Fibroblast of pulmonary artery (primary cell): ENCODE results near the gene TMEM61.
"Not testable (repeated sequence)": the region's sequence is repeated elsewhere in the genome, so short reads cannot be mapped to it uniquely, and the experiment has no call there.

Source experiments
- DNase-seq: peaks from one replicate; pipeline ENCODE4 v3.0.0-alpha.2; 2010; ENCODE audit warnings: low read depth
- H3K4me3 ChIP-seq: replicated peaks from 2 replicates; pipeline ENCODE4 v1.5.1; 2011; ENCODE audit warnings: low read depth, mild to moderate bottlenecking, control low read depth, low read length, moderate library complexity
- TF ChIP-seq, protein P1 (sequence below): IDR thresholded peaks from 2 replicates; pipeline ENCODE4 v1.5.1; 2011; ENCODE audit warnings: mild to moderate bottlenecking, control low read depth, low read length, inconsistent platforms; ENCODE audit errors: missing control alignments

Gene TMEM61

DNA sequence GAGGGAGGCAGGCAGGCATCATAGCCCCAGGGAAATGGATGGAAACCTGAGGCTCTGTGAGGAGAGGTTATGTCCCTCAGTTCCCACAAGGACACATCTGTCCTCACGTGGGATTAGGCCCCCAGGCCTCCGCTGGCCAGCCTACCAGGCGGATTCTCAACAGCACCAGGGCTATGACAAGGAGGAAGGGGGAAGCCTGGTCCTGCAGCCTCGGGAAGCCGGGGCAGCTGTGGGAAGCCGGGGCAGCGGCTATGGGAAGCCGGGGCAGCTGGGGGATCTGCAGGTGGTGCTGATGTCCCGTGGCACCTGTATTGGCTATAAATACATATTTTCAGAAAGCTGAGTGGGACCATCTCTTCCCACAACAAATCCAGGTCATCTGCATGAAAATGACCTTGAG, 38.0 kb downstream of the TMEM61 start:
- TF ChIP-seq, protein P1, sequence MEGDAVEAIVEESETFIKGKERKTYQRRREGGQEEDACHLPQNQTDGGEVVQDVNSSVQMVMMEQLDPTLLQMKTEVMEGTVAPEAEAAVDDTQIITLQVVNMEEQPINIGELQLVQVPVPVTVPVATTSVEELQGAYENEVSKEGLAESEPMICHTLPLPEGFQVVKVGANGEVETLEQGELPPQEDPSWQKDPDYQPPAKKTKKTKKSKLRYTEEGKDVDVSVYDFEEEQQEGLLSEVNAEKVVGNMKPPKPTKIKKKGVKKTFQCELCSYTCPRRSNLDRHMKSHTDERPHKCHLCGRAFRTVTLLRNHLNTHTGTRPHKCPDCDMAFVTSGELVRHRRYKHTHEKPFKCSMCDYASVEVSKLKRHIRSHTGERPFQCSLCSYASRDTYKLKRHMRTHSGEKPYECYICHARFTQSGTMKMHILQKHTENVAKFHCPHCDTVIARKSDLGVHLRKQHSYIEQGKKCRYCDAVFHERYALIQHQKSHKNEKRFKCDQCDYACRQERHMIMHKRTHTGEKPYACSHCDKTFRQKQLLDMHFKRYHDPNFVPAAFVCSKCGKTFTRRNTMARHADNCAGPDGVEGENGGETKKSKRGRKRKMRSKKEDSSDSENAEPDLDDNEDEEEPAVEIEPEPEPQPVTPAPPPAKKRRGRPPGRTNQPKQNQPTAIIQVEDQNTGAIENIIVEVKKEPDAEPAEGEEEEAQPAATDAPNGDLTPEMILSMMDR = no peak
- DNase-seq = no peak
- no peak overlapping the region for H3K4me3 ChIP-seq

DNA sequence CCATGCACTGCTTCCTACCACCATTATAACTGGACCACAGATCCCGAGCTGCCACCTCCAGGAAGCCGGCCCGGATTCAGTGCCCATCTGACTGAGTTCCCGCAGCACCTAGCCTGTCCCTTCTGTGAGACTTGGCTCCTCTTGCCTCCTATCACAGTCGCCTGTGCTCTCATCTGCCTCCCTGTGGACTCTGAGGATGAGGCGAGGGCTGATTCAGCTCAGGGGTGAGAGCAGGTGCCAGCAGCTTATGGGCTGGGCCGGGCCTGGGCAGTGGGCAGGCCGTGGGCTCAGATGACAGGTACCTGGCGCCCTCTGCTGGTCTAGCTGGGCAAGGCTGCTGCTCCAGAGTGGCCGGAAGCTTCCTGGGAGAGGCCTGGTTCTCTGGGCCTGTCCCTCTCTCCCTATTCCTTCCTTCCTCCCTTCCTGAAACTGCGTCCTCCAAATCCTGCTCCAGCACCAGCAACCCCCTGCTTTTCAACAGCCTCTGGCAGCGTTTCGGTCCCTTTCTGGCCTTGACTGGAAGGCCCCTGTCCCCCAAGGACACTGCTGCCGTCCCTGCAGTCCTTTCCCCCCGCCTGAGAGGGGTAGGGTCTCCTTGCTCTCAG, 41.6 kb downstream of the TMEM61 start:
- DNase-seq = peak; percentile 86
- no peak overlapping the region for H3K4me3 ChIP-seq
- TF ChIP-seq, protein P1 = peak; percentile 91

DNA sequence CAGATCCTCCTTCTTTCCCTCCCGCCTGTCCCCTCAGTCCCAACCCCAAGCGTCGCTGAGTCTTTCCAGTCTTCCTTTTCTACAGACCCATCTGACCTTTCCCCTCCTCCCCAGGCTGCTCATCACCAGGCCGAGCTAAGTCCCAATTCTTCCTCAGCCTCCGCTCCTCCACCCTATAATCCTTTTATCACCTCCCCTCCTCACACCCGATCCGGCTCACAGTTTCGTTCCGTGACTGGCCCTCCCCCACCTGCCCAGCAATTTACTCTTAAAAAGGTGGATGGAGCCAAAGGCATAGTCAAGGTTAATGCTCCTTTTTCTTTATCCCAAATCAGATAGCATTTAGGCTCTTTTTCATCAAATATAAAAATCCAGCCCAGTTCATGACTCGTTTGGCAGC, 43.7 kb downstream of the TMEM61 start:
- not testable (repeated sequence) for H3K4me3 ChIP-seq, DNase-seq

DNA sequence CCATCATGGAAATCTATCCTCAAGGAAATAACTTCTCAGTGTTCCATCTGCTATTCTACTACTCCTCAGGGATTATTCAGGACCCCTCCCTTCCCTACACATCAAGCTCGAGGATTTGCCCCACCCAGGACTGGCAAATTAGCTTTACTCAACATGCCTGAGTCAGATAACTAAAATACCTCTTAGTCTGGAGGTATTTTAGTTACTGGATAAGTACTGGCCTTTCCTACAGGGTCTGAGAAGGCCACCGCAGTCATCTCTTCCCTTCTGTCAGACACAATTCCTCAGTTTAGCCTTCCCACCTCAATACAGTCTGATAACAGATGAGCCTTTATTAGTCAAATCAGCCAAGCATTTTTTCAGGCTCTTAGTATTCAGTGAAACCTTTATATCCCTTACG, 46.3 kb downstream of the TMEM61 start:
- not testable (repeated sequence) for DNase-seq, H3K4me3 ChIP-seq

DNA sequence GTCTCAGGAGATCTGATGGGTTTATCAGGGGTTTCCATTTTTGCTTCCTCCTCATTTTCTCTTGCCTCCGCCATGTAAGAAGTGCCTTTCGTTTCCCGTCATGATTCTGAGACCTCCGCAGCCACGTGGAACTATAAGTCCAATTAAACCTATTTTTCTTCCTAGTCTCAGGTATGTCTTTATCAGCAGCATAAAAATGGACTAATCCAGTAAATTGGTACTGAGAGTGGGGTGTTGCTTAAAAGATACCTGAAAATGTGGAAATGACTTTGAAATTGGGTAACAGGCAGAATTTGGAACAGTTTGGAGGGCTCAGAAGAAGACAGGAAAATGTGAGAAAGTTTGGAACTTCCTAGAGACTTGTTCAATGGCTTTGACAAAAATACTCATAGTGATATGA, 50.7 kb downstream of the TMEM61 start:
- H3K4me3 ChIP-seq, DNase-seq: not testable (repeated sequence)

DNA sequence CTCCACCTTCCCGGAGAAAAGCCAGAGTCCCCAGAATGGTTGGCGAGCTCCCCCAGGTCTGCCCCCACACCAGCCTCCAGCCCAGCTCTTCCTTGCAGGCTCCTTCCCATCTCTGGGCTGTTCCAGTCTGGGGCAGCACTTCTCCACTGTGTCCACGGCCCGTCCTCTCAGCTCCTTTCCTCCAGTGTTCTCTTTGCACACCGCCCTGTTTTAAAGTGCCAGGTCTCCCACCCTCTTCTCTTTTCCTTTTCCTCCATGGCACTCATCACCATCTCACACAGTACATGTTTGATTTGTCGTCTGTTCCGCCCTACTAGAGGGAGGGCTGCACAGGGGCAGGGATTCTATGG, 52.8 kb downstream of the TMEM61 start:
- no peak overlapping the region for H3K4me3 ChIP-seq
- TF ChIP-seq, protein P1 = no peak
- no peak for DNase-seq

DNA sequence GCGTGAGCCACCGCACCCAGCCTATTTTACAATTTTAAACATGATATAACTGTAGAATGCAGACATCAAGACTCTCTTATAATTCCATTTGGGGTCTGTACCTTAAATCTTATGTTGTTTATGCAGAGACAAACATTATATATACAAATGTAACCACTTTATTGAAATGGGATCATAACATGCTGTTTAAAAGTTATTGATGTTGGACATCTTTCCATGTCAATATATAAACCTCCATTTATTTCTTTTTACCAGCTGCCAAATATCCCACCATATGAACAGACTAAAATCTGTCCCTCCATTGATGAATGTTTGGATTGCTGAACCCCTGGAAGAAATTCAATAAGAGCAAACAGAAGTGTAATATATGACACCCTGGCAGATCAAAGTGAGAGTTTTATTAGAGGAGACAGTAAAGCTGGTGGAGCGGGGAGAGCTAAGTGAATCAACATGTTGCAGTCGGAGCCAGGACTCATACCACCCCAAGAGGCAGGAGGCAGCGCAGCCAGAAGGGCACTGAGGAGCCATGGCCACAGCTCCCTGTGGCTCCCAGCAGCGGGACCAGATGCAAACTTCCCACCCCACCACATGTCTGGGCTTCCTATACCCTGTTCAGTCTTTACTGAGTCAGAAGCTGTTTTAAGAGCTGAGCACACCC, 54.2 kb downstream of the TMEM61 start:
- no peak for DNase-seq
- no peak overlapping the region for H3K4me3 ChIP-seq
- TF ChIP-seq, protein P1 = no peak

DNA sequence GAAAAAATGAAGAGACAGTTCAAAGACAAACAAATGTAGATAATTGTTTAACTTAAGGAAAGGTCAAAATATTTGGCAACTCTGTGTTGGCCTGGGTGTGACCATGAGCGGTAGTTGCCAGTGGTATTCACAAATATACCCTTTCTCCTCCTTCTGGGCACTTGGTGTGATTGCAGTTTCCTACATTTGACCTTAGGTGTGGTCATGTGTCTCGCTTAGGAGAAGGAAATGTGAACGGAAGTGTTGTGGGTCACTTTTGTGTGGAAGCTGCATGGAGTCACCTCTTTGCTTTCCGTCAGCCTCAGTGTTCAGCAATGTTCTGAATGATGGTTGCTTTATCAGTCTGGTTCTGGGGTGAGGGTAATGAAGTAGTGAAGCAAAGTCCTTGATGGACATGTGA, 55.5 kb downstream of the TMEM61 start:
- TF ChIP-seq, protein P1 = no peak
- no peak overlapping the region for H3K4me3 ChIP-seq
- no peak for DNase-seq
